ENCODE data around the gene COL6A3.
A peak's percentile ranks its signal among the peaks of the same experiment; 100 is the strongest.

The COL6A3 gene

DNA sequence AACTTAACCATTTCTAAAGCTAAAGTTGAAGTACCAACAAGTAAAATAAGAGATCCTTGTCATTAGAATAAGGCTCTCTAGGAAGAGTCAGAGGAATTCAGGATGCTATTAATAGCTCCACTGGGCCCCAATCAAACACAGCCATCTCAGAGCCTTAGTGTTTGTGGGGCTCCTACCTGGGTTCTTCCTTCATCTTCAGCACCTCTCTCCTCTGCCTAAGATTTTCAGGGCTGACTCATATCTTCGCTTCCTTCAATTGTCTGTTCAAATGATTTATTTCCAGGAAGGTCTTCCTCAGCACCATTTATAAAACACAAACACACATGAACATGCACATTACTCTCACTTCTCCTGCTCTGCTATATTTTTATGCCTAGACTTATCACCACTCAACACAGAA, 119.5 kb downstream of the COL6A3 start:
- DNase-seq (ENCODE audit: low spot score) = no peak

DNA sequence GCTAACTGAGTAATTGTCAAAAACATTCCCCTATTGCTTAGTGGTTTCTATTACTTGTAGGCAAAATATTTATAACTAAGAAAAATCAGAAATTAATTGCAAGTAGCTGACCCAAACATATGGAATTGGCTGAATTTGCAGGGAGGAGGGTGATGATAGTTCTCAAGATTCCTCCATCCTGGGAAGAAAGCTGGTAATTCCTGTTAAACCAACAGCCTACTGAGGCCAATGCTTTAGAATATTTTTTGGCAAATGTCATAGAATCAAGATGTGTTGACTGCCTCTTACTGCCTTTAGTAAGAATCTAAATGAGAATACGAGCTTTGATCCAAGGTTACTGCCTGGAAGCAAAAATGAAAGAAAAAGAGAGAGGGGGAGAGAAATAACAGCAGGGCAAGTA, 120.0 kb downstream of the COL6A3 start:
- no peak for DNase-seq (ENCODE audit: low spot score)

DNA sequence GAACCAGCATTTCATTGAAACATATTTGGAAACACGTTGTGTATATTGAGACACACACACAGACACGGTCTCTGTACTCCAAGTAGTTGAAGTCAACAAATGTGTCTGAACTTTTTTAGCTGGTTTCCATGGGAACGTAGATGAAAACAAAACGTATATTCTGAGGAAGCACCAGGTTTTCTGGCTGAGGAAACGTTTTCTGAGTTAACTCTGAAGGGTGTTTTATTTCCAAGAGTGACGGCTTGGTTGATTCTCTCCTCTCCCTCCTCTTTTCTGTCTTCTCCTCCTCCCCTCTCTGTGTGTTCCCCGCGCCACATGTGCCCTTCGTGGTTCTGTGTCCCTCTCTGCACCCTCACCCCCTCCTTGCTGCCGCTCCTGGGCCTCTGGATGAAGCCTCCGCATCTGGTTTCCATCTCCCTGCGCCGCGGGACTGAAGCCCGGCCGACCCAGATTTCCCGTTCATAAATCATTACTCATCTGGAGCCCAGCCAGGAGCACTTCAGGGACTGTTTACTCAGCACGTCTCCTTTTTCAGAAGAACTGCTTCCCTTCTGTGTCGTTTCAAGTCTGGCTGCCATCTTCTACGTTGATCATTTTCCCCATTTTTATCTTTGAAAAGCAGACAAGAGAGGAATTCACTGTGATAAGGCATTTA, 122.7 kb downstream of the COL6A3 start:
- peak; percentile 90 for DNase-seq (ENCODE audit: low spot score)

DNA sequence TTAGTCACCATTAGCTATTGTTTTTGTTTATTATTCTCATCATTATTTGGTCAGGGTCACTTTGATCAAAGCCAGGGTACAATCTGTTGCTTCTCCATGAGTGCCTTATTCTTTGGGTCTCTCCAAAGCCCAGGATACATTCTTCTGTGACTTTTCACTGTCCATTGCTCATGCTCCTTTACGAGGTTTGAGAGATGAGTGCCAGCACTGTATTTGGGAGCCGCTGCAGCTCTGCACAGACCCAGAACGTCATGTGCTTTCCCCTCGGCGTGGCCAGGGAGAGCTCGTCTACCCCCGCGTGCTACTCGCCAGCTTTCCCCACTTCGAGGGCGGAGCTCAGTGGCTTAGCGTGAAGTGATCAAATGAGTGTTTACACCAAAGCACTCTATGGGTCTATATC, 123.7 kb downstream of the COL6A3 start:
- DNase-seq (ENCODE audit: low spot score) = no peak

DNA sequence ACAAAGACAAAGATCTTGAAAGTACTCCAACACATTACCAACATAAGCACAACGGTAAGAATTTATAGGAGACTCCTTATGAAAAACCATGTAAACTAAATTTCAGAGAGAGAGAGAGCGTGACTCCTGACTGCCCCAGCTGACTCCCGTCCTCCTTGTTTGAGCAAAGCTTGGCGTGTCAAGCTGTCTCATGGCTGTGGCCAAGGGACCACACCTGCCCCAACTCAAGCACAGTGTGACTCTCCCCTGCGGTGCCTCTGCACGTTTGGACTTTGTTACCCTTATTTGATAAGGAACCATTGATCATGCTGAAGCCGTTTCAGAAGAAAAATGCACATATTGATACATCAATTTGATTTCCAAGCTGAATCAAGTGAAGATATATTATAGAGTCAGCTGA, 124.8 kb downstream of the COL6A3 start:
- DNase-seq (ENCODE audit: low spot score) = no peak

DNA sequence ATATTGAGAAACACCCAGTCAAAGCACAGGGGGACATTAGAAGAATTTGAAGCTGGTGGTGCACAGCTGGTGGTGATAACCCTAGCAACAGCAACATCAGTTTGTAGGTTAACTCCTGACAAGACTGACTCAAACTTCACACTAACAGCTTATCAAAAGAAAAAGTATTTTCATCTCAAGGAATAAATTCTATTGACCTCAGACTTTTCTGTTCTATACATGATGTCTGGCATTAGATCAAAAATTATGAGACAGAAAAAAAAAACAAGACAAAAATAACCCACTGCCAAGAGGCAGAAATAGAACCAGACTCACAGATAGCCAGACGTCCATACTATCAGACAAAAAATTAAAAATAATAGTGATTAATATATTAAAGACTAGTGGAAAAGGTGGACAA, 126.1 kb downstream of the COL6A3 start:
- no peak for DNase-seq (ENCODE audit: low spot score)

DNA sequence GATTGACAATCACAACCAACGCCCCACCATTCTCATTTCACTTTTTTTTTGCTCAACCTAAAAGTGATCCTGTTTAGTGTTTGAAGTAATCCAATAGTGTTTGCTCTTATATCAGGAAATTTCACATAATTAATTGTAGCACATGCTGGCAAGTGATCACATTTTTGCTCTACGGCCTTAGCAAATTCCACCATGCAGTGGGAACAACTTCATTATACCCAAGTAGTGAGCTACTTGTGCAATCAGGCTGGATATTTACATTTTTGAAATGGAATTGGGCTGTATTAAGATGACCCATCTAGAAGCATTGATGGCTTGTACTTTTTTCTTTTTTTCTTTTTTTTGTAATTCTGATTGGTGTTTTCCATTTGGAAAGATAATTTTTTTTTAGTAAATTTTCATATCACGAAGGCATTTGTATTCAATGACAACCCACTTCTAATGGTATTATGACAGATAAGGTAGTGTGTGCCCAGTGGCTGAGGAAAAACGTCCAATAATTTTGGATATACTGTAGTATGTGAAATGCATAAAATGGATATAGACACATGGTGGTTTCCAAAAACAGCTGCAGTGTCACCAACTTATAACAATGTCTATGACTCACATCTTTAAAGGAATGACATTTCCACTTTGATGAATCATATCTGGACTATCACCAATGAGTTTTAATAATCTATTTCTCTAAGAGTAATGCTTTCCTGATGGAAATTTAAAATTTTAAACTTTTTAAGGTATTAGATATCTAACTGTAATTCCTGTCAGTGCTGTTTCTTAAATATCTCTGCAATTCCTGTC, 130.6 kb downstream of the COL6A3 start:
- no peak for DNase-seq (ENCODE audit: low spot score)

DNA sequence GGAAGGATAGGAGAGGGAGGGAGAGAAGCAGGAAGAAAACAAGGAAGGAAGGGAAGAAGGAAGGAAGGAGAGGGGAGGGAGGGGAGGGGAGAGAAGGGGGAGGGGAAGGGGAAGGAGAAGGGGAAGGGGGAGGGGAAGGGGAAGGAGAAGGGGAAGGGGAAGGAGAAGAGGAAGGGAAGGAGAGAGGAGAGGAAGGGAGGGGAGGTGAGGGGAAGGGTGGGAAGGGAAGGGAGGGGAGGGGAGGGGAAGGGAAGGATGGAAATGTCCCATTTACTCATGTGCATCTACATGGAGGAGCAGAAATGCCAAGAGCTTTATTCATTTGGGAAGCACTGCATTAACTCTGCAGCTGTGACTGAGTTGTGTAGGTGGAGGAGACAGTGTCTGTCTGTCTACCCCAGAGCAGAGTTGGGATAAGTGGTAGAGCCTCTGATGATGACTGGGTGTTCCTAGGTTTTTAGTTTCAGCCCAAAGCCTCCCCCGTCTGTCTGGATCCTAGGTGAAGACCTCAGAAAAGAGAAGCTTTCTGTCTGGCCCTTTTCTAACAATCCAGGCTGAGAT, 131.3 kb downstream of the COL6A3 start:
- no peak for DNase-seq (ENCODE audit: low spot score)

DNA sequence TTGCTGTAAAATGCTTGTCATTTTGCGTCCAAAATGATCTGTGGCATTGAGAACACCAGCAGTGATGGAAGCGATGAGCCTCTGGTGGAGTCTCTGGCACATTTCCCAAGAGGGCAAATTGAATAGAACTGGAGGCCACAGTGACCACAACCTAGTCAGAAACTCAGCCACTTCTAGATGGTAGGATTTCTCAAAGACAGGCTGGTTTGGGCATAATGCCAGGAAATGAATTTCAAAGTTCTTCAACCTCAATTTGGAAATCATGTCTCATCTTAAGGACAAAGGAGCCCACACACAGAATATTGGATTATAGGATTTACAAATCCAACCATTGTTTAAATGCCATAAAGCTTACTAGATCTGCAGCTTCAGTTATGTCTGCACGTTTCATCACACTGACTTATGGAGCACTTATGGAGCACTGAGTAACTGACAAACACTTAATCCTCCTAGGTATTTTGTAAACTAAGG, 132.1 kb downstream of the COL6A3 start:
- DNase-seq (ENCODE audit: low spot score) = peak; percentile 38

DNA sequence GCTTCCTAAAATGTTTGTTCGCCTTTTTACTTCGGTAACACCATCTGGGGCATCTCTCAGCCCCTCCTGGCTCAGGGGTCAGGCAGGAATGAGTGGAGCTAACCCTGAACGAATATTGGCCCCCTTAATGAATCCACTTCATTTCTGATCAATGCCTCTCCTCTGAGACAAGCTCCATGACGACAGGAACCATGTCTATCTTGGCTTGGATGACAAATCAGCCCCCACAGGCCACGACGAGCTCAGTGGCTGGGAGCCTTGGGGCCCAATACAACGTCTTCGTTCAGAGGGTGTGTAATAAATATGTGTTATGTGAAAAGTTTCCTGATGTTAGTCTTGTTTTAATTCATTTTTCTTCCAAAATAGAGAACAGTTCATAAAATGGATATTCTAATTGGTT, 133.0 kb downstream of the COL6A3 start:
- no peak for DNase-seq (ENCODE audit: low spot score)

DNA sequence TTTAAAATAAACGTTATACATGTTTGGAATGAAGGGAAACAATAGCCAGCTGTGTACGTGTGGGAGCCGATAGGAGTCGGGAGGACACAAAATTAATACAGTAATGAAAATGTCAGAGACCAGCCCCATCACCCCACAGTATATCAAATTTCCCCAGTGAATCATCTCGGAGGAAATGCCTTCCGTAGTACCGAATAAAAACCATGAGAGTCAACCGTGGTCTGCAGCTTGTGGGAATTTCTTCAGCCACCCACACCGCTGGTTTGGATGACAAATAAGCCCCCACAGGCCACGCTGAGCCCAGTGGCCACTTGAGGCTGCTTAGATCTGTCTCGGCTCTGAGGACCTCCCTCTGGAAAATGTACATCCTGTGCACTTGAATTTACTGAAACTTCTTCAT, 133.7 kb downstream of the COL6A3 start:
- no peak for DNase-seq (ENCODE audit: low spot score)

DNA sequence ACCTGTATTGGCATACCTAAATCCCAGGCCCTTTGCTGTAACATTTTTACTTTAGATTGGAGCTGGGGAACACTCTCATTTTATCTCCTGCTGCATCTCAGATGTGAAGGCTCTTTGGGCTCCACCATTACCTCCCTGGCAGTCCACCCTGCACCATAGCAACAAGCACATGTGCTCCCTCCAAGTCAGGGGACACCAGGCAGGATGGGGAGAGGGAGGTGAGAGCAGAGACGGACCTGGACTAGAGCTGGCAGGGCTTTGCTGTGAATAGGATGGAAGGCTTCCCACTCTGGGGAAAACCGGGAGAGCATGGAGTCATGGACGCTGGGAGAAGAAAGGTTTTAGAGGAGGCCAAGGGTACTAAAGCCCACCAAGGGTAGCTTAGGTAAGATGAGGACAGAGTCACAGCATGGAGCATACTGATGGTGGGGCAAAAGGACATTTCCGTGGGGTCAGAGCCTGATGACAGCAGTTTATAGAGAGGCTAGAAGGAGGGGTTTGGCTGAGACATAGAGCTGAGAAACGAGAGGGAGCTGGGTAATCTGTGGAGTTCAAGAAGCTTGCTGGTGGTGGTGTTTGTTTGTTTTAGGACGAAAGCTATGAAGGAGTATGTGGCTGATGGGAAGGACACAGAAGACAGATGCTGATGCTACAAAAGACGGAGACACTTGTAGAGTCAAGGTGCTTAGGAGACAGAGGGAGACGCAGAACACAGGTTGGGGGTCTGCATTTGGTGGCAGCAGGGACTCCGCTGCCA, 134.8 kb downstream of the COL6A3 start:
- DNase-seq (ENCODE audit: low spot score) = no peak

DNA sequence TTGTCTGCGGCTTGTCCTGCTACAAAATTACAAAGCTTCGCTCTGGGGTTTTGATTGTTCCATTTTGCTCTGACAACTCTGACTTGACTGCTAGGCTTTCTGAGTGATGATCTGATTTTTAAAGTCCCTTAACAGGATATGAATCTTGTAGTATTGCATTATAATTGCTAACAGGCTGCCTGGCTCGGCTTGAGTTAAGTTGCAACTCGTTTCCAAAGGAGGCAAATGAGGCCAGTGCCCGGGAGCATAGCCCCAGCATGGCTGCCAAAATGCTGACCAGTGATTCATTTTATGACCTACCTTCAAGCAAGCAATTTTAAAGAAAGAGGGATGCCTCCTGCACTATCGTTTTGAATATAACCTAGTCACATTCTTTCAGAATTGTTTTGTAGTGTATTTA, 135.4 kb downstream of the COL6A3 start:
- no peak for DNase-seq (ENCODE audit: low spot score)

DNA sequence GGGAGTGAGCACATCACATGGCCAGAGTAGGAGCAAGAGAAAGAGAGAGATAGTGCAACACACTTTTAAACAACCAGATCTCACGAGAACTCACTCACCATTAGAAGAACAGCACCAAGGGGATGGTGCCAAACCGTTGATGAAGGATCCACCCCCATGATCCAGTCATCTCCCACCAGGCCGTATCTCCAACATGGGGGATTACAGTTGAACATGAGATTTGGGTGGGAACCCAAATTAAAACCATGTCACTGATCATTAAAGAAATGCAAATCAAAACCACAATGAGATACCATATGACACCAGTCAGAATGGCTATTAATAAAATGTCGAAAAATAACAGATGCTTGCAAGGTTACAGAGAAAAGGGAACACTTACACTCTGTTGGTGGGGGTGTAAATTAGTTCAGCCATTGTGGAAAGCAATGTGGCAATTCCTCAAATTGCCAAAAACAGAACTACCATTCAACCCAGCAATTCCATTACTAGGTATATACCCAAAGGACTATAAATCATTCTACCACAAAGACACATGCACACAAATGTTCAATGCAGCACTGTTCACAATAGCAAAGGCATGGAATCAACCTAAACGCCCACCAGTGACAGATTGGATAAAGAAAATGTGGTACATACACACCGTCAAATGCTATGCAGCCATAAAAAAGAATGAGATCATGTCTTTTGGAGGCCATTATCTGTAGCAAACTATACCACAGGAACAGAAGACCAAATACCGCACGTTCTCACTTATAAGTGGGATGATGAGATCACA, 137.1 kb downstream of the COL6A3 start:
- no peak for DNase-seq (ENCODE audit: low spot score)
